CD4-positive, alpha-beta T cell treated with Interleukin-2 at 100 ng/mL for 4 hours (primary cell): ENCODE data around the gene RIMS4.
A peak's percentile ranks its signal among the peaks of the same experiment; 100 is the strongest.
"Not testable (repeated sequence)": the region's sequence is repeated elsewhere in the genome, so short reads cannot be mapped to it uniquely, and the experiment has no call there.

ENCODE experiments used
- DNase-seq: peaks from one replicate; pipeline ENCODE4 v3.0.0-alpha.2; 2020; ENCODE audit warnings: low spot score

The RIMS4 gene

DNA sequence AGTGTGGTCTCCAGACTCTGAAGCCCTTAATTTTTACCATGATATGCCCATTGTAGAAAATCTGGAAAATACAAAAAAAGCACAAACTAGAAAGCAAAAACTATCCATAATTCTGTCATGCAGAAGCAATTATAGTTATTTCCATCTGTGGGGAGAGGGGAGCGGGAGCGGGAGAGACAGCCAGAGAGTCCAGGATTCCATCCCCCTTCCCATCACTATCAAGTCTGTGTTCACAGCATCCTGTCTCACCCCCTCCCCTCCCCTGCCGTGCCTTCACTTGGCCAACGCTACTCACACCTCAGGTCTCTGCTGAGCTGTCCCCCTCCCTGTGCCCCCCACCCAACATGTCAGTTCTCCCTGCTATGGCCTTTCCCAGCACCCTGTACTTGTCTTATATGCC lies 14.5 kb downstream of the RIMS4 start:
- DNase-seq, result no peak

DNA sequence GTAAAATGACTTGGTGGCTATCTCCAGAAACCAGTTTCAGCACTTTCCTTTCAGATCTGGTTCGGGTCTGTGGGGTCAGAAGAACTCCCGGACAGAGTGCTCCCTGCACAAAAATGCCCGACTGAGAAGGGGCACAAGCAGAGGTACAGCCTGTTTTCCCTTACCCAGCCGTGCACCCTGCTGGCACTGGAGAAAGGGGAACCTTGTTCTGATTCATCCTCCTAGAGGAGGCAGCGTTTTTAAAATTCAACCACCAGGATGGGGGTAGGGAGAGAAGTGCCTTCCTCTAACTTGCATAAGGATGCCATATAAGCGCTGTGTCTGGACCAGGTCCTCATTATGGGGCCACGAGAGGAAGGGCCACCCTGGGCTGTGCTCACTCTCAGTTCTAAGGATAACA lies 17.6 kb downstream of the RIMS4 start:
- no peak for DNase-seq

- DNase-seq, result no peak
These were observed 19.5 kb downstream of the RIMS4 start for GRCh38 chr20:44790638-44791393.

DNA sequence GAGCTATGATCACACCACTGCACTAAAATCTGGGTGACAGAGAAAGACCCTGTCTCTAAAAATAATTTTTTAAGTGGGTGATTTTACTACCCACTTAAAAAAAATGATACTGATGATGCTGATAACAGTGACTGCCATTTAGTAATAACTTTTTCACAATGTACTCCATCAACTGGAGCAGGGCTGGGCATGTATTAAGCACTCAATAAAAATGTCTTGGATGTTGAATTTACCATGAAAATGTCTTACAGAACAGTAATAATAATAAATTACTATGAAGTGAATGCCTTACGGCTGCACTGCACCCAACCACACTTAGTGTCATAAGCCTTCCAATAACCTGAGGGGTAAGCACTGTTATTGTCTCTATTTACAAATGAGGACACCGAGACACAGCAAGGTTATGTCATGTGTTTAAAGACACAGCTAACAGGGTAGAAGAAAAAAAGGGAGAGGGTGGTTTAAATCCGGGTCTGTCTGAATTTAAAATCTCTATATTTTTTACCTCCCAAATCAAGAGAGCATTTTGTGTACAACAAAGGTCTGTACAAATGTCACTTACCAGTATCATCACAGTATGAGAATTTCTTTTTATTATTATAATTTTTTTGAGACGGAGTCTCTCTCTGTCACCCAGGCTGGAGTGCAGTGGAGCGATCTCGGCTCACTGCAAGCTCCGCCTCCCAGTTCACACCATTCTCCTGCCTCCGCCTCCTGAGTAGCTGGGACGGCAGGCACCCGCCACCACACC lies 21.5 kb downstream of the RIMS4 start:
- DNase-seq, result no peak

- no peak for DNase-seq
These were observed 23.0 kb downstream of the RIMS4 start for GRCh38 chr20:44787299-44787698.

- no peak for DNase-seq
These were observed 24.6 kb downstream of the RIMS4 start for GRCh38 chr20:44785768-44786167.

DNA sequence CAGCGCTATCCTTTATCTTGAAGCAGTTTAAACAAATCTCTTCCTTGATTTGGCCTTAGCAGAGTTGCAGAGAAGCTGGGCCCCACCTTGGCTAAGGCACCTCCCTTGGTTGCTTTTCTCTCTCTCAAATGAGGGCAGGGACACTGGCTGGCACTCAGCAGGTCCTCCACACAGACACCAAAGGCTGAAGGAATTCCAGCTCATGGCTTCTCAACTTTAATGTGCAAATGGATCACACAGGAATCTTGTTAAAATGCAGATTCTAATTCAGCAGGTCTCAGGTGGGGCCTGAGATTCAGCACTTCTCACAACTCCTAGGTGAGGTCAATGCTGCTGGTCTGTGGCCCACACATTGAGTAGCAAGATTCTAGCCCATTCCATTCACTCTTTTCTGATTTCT lies 25.7 kb downstream of the RIMS4 start:
- DNase-seq, result no peak

GRCh38 chr20:44781791-44782190 lies 28.6 kb downstream of the RIMS4 start:
- DNase-seq, result no peak

- DNase-seq, result no peak
These were observed 29.2 kb downstream of the RIMS4 start for GRCh38 chr20:44781118-44781517.

- peak; percentile 6 for DNase-seq
These were observed 30.1 kb downstream of the RIMS4 start for GRCh38 chr20:44780226-44780625.

DNA sequence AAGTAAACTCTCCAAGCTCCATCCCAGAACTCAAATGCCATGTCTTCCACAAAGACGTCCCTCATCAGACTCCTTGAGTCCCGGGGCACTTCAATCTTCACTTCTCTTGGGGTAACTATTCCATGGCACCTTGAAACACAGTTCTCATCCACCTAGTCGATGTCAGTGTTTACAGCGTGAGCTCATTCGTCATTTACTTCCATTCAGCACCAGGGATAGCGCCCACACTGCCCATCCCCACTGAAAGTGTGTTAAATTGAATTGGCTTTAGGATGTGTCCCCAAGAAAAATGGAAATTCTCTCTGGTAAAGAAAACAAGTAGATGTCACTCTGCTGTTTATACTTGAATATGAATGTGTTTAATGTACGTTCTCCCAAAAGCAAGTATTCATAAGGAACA lies 33.4 kb downstream of the RIMS4 start:
- DNase-seq, result no peak

DNA sequence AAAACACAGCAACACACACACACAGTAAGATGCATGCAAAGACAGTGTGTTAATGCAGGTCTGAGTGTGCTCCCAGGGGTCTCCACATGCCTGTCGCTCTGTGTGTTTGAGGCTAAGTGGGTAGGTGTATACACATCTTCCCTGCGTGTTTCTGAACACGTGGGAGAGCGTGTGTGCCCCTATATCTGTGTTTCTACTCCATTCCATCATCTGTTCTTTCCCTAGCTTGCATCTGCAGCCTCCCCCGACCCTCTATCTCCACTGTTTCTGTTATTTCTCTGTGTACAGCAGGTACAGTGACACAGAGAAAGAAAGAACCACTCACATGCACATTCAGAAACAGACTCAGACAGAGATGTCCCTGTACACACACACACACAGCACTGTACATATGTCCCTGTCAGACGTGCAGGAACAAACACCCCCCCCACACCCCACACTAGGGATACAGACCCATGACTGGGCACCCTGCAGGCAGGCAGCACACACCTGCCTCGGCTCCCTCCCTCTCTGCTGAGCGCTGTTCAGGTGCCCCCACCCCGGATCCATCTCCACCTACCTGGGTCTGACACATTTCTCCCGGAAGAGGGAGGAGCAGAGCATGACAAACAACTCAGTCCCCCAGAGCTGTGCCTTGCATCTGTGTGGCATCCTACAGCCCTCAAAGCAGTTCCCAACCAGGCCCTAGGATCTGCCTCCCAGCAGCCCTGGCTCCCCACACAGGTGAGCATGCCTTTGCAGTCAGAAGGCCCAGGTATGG lies 37.1 kb downstream of the RIMS4 start:
- DNase-seq, result no peak

GRCh38 chr20:44772636-44773035 lies 37.7 kb downstream of the RIMS4 start:
- no peak for DNase-seq

DNA sequence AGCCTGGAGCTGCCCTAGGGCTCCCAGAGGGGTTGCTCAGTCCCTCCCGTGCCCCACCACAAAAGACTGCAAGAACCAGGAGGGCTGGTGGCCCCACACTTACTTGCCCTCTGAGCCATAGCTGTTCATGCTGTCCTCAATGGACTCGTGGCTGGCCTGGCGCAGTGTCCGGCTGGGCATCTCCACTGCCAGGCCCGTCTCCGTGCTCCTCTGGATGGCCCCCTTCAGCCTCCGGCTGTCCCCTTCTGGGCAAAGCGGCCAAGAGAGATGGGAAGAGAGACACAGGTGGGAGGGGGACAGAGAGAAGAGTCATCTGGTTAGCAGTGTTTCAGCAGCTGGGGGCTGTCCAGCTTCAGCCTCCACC lies 39.2 kb downstream of the RIMS4 start:
- DNase-seq, result no peak

GRCh38 chr20:44770484-44771171 lies 39.7 kb downstream of the RIMS4 start:
- DNase-seq, result no peak

- no peak for DNase-seq
These were observed 40.9 kb downstream of the RIMS4 start for GRCh38 chr20:44769481-44769863.

GRCh38 chr20:44768854-44769480 lies 41.4 kb downstream of the RIMS4 start:
- no peak for DNase-seq

GRCh38 chr20:44768256-44768655 lies 42.1 kb downstream of the RIMS4 start:
- no peak for DNase-seq

GRCh38 chr20:44765701-44766347 lies 44.5 kb downstream of the RIMS4 start:
- no peak for DNase-seq

DNA sequence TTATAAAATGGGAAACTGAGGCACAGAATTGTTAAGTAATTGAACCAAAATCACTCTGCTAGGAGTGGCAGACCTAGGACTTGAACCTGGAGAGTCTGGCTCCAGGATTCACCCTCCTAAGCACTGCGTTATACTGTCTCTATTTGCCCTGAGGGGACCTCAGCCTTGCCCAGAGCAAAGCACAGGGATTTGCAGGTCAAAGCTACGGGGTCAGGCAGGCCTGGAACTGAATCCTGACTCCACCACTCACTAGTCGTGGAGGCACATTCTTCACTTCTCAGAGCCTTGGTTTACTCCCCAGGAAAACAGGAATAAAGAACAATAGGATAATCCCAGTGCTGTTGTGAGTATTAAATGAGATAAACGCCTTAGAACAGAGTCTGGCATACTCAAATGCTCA lies 45.3 kb downstream of the RIMS4 start:
- no peak for DNase-seq

GRCh38 chr20:44763798-44764197 lies 46.5 kb downstream of the RIMS4 start:
- not testable (repeated sequence) for DNase-seq
